ENCODE data around the gene CERKL. TPM values are rescaled to one million over a fixed set of nuclear protein-coding genes. Genes with fewer than 3 reads are reported as not detected.

The CERKL gene
- total and polyA plus RNA-seq, 2 experiments from 2014 or later: 0.32 to 0.69 TPM

GRCh38 chr2:181515719-181516118 lies 141.2 kb downstream of the CERKL start:
- H3K4me3 Mint-ChIP-seq: no peak overlapping the region
- DNase-seq (ENCODE audit: low spot score) (no peak), ATAC-seq (no peak)
- no peak overlapping the region for H3K27ac ChIP-seq (ENCODE audit: low read depth)
- no peaks in the 10 kb centered on the region for H3K36me3 ChIP-seq (ENCODE audit: insufficient read depth)
- no peak overlapping the region for H3K4me2 ChIP-seq
- no peaks in the 10 kb centered on the region for H3K79me2 ChIP-seq (replicated peaks; ENCODE audit: insufficient read depth)
- H3K4me3 ChIP-seq: no peak overlapping the region
- H3K36me3 Mint-ChIP-seq (ENCODE audit: low read depth): no peaks in the 10 kb centered on the region
- H3F3A ChIP-seq (replicated peaks; ENCODE audit: low read depth): no peaks in the 10 kb centered on the region
- no peak overlapping the region for H3K27ac Mint-ChIP-seq
- no peaks in the 10 kb centered on the region for H3K9me3 Mint-ChIP-seq
- H4K20me1 ChIP-seq (replicated peaks; ENCODE audit: insufficient read depth): no peaks in the 10 kb centered on the region
- H2AFZ ChIP-seq: no peak overlapping the region
- peaks cover 17% of the 10 kb centered on the region for H3K4me1 ChIP-seq (ENCODE audit: insufficient read depth)
- H3K9me2 ChIP-seq (ENCODE audit: insufficient read depth): no peaks in the 10 kb centered on the region
- TF ChIP-seq ZNF114 (CRISPR knock-in tag; IDR thresholded peaks at IDR 0.05) (no peak), ZNF331 (CRISPR knock-in tag; IDR thresholded peaks at IDR 0.05; ENCODE audit: low read depth) (no peak), CTCF (conservative IDR thresholded peaks at IDR 0.05; ENCODE audit: low read depth in 2 of 2) (no peak), JUNB (IDR thresholded peaks at IDR 0.05; ENCODE audit: unreplicated experiment) (no peak), NANOG (IDR thresholded peaks at IDR 0.05; ENCODE audit: borderline replicate concordance) (no peak), REST (IDR thresholded peaks at IDR 0.05; ENCODE audit: unreplicated experiment) (no peak), EZH2 (IDR thresholded peaks at IDR 0.05; ENCODE audit: low read depth, unreplicated experiment) (no peak), EZH2phosphoT487 (IDR thresholded peaks at IDR 0.05; ENCODE audit: unreplicated experiment) (no peak), ETS1 (IDR thresholded peaks at IDR 0.05) (no peak), POLR2AphosphoS5 (IDR thresholded peaks at IDR 0.05; ENCODE audit: low read depth) (no peak), STAT1 (IDR thresholded peaks at IDR 0.05; ENCODE audit: unreplicated experiment) (no peak), CREB1 (CRISPR knock-in tag; IDR thresholded peaks at IDR 0.05; ENCODE audit: low read depth) (no peak), ZNF462 (CRISPR knock-in tag; IDR thresholded peaks at IDR 0.05) (no peak)
- peaks cover 17% of the 10 kb centered on the region for H3K4me1 Mint-ChIP-seq
- H3K27me3 ChIP-seq (ENCODE audit: insufficient read depth): no peaks in the 10 kb centered on the region
- H3K27me3 Mint-ChIP-seq (ENCODE audit: insufficient read depth, low read depth, poor library complexity): no peaks in the 10 kb centered on the region

Data from GM23338 (cell line).